ENCODE data around the gene CTXN1. TPM values are rescaled to one million over a fixed set of nuclear protein-coding genes. Genes with fewer than 3 reads are reported as not detected.

CTXN1 gene
- total and polyA plus RNA-seq, 3 donors from 2014 or later, result 19.4 to 67.2 (median 40.1) TPM

GRCh38 chr19:7953060-7953459 lies 27.1 kb upstream of the CTXN1 start:
- TF ChIP-seq CTCF (IDR thresholded peaks at IDR 0.05) (no peak), POLR2A (IDR thresholded peaks at IDR 0.05) (no peak)
- Histone ChIP-seq H3K4me3 (no peak overlapping the region), H3K36me3 (ENCODE audit: low read depth, missing control alignments) (no peaks in the 10 kb centered on the region), H3K4me1 (no peaks in the 10 kb centered on the region), H3K27me3 (no peaks in the 10 kb centered on the region), H3K9me3 (no peaks in the 10 kb centered on the region), H3K27ac (no peak overlapping the region)
- 34 to 41% methylated on average over 3 of the region's 3 CpGs for WGBS, 2 donors
- intact Hi-C loops (cut with DNase I; ENCODE audit: low total_unique reads), result no loop called here
- DNase-seq, result no peak

DNA sequence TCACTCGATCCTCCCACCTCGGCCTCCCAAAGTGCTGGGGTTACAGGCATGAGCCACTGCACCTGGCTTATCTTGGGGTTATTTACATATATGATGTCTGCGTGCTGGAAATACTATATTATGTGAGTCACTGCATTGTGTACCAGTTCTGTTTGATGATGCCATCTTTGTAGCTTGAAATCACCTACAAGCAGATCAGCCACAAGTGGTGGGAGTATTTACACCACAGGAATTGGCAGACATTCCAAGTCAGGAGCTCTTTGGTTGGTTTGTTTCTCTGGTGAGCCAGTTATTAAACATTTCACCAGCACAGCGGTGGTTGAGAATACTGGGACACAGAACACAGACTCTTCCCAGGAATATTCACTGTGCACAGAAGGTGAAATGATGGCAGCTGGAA lies 22.0 kb upstream of the CTXN1 start:
- DNase-seq, result no peak
- Histone ChIP-seq H3K27me3 (no peaks in the 10 kb centered on the region), H3K9me3 (no peaks in the 10 kb centered on the region), H3K4me1 (no peaks in the 10 kb centered on the region), H3K4me3 (no peak overlapping the region), H3K27ac (no peak overlapping the region), H3K36me3 (ENCODE audit: low read depth, missing control alignments) (no peaks in the 10 kb centered on the region)
- TF ChIP-seq CTCF (IDR thresholded peaks at IDR 0.05) (no peak), POLR2A (IDR thresholded peaks at IDR 0.05) (no peak)
- intact Hi-C loops (cut with DNase I; ENCODE audit: low total_unique reads), result loop anchor here (10.0 kb wide), 1 partner anchor 307 kb away; no protein-coding TSS in a partner anchor
- 93 to 97% methylated on average over 4 of the region's 4 CpGs for WGBS, 2 donors

GRCh38 chr19:7944177-7944761 lies 18.3 kb upstream of the CTXN1 start:
- peaks cover 7% of the 10 kb centered on the region for H3K4me1 ChIP-seq
- intact Hi-C loops (cut with DNase I; ENCODE audit: low total_unique reads), result loop anchor here (10.0 kb wide), 1 partner anchor 311 kb away; no protein-coding TSS in a partner anchor
- no peak for TF ChIP-seq POLR2A (IDR thresholded peaks at IDR 0.05)
- peak; percentile 81 to 94 (median 92) for TF ChIP-seq CTCF (IDR thresholded peaks at IDR 0.05)
- no peaks in the 10 kb centered on the region for H3K36me3 ChIP-seq (ENCODE audit: low read depth, missing control alignments)
- H3K27ac ChIP-seq, result peak overlapping the region in 1 of 2 donors; percentile 94
- no peaks in the 10 kb centered on the region for H3K27me3 ChIP-seq
- DNase-seq, result peak; percentile 95
- H3K4me3 ChIP-seq, result peak overlapping the region; percentile 77 to 82
- no peaks in the 10 kb centered on the region for H3K9me3 ChIP-seq
- WGBS, 2 donors, result 25 to 26% methylated on average over 18 of the region's 18 CpGs

- H3K27me3 ChIP-seq, result no peaks in the 10 kb centered on the region
- peak within 1 kb of the TSS; percentile 87 to 94 for H3K27ac ChIP-seq
- peaks cover 7% of the 10 kb centered on the region for H3K4me1 ChIP-seq
- WGBS, 2 donors, result 0% methylated on average over 7 to 49 of the region's 56 CpGs
- H3K4me3 ChIP-seq, result peak within 1 kb of the TSS; percentile 77 to 82
- intact Hi-C loops (cut with DNase I; ENCODE audit: low total_unique reads), result loop anchor here (10.0 kb wide), 1 partner anchor 311 kb away; no protein-coding TSS in a partner anchor
- TF ChIP-seq CTCF (IDR thresholded peaks at IDR 0.05), result peak in 1 of 3 experiments; percentile 25
- TF ChIP-seq POLR2A (IDR thresholded peaks at IDR 0.05), result no peak
- no peaks in the 10 kb centered on the region for H3K36me3 ChIP-seq (ENCODE audit: low read depth, missing control alignments)
- no peaks in the 10 kb centered on the region for H3K9me3 ChIP-seq
- peak; percentile 99 for DNase-seq
Observed at GRCh38 chr19:7943444-7944176, 17.7 kb upstream of the CTXN1 start, which contains the start of gene TIMM44. Gene TIMM44 (minus strand): TSS chr19:7943666. CDS start chr19:7943651, 15 bp downstream.

Measured in testis (tissue), 3 donors.